RPMI8226 (cell line): Measurements from ENCODE around the gene OR5AR1.
A peak's percentile ranks its signal among the peaks of the same experiment; 100 is the strongest.
"Not testable (repeated sequence)": the region's sequence is repeated elsewhere in the genome, so short reads cannot be mapped to it uniquely, and the experiment has no call there.

Source experiments
- DNase-seq: peaks from one replicate; pipeline ENCODE4 v3.0.0-alpha.2; 2015

The OR5AR1 gene

DNA sequence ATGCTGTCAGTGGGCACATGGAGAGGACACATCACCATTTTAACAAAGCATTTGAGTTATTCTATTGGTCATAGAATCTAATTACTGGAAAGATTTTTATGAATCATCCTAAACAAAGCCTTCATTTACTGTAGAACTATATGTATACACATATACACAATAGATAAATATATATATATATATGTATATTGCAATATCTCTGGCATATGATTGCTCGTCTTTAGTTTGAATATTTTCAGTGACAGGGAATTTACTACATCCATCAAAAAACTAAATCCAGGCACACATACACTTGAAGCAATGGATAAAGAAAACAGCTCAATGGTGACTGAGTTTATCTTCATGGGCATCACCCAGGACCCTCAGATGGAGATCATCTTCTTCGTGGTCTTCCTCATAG, at the start of gene OR5AR1:
Gene OR5AR1, plus strand, starts transcription at position 301 of the 400 bp plus-strand sequence. Its CDS starts 0 bp downstream, at position 301.
- no peak for DNase-seq

DNA sequence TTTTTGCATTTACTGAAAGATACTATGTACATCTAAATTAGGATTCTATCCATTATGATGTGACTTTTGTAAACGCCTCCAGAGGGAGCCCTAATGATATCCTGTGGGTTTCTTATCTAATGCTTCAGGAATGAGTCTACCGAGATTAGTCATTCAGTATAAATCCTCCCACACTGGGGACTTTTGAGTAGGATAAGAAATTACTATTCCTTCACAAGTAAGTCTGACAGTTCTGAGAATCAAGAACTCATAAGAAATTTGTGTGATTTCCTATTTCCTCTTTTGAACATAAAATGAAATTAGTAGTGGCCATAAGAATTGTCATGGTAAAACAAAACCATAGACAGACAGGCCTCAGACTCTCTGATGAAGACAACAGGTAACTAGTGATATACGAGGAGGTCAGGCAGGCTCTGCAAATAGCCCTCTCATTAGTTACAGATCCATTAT, 38.8 kb upstream of the OR5AR1 start:
- peak; percentile 42 for DNase-seq

DNA sequence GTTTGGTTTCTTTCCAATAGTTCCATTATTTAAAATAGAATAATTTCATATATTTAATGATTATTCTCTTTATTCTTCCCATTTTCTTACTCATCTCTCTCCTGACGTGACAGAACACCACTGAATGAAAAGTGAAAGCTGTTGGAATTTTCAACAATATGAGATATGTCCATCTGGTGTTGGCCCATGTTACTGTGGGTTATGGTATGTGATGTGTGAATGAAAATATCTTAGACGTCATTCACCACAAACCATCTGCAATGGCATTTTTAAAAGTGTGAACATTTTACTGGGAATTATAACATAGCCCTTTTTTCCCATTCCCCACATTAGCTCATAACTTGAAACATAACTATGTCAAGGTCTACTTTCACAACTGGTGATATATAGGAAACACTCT, 37.5 kb upstream of the OR5AR1 start:
- no peak for DNase-seq

DNA sequence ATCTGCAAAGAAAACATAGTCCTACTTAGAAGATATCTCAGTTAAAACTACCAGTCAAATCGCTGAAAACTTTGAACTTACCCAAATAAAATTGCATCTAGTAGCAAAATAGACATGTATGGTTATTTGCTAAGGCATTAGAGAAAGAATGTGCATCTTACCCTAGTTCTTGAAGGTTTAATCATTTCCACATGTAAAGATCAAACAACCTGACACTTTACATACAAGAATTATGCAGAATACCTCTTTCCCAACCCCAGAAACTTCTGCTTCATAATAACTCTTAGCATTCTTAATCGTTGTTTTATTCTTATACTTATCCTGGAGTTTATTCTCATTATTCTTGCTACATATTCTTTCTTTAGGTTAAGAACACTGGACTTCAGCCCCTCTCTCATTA, 31.2 kb upstream of the OR5AR1 start:
- no peak for DNase-seq

DNA sequence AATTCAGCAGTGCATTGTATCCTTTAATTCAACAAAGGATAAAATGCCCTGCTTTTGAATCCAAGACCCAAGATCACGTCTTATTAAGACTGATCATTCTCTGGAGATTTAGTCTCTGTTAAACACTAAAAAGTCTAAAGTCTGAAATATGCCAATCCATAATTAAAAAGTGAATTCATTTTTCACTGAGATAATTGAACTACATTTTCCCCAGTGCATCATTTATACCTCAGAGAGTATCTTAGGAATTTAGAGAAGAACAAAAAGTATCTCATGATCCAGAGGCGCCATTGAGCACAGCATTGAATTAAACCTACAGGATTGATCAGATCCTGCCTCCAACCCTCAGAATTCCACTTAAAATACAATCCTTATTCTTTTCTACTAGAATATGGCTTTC, 26.6 kb upstream of the OR5AR1 start:
- DNase-seq, result no peak

DNA sequence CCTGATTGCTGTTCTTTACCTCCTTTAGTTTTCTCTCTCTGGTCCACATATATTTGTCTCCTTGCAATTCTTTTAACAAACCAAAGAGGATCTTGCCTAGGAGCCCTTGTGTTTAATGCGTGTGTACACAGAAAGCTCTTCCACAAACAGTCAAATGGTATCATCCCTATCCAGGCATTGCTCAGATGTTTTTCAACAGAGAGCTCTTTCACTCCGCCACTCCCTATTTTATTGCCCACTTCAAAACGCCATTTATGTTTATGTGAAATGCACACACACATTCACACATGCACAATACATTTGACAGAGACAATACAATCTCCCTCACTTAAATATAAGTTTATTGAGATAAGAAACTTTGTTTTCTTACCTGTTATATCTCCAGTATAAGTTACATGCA, 26.0 kb upstream of the OR5AR1 start:
- no peak for DNase-seq

DNA sequence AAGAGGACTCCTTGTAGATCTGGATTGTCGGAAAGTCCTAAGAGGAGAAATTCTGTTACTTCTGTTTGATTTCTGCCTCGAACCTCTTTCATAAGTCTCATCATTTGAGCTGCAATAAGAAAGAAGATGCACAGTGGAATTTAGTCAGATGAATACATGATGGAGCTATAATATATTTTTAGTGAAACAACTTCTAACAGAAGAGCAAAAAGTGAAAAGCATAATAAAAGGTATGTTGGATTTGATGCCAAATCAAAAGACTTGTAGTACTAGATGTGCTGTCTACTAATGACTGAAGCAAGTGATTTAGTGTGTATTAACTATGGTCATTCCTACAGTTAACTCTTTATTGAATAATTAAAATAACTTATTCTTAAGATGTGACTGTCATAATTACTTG, 21.1 kb upstream of the OR5AR1 start, which contains the start of gene OR5AP2:
Gene OR5AP2, minus strand, starts transcription at position 101 of the 400 bp plus-strand sequence. Its CDS starts 0 bp downstream, at position 101.
- DNase-seq, result no peak

DNA sequence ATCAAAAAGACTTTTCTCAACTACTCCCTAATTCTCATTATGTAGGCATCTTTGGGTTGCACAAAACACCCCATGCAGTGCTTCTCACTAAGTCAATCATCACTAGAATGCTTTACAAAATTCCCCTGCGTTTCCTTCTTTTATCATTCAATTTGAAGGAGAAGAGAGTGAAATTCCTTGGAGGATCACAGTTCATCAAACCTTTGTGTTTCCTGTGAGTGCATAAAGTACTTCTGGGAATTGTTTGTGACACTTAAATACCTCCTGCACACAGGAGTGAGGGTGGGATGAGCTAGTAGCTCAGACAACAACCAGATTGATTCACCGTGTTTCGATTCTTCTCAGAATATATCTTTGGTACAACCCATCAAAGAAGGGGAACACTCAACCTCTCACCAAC, 3.7 kb upstream of the OR5AR1 start:
- no peak for DNase-seq

DNA sequence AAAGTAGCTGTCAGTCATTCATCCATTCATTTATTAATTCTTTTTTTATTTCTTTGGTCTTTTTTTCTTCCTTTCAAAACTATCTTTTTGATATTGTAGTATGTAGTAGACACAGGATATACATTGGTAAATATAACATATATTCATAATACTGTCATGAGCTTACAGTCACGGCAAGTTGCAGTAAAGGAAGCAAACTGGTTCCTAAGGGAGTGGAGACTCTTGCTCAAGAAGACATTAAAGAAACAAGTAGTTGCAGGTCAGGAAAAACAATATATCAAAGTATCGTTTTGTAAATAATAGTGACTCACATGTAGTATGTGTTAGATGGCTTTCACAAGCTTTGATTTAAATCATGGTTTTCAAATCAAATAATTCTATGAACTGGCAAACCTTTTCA, 7.5 kb downstream of the OR5AR1 start:
- DNase-seq, result no peak

DNA sequence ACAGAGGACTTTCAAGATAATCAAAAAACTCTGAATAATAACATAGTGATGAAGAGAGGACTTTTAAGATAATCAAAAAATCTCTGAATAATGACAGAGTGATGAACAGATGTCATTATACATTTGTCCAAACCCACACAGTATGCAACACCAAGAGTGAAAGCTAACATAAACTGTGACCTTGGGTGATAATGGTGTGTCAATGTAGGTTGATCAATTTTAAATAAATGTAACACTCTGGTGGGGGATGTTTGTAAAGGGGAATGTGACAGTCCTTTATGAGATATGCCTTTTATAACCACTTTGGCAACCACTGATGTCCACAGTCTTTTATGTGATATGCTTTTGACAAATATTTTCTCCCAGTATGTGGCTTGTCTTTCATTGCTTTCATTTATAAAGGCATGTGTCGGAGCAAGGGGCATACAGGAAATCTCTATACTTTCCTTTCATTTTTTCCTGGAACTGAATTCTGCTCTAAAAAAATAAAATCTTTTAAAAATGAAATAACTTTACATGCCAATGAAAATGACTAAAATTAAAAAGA, 25.1 kb downstream of the OR5AR1 start:
- DNase-seq, result no peak

DNA sequence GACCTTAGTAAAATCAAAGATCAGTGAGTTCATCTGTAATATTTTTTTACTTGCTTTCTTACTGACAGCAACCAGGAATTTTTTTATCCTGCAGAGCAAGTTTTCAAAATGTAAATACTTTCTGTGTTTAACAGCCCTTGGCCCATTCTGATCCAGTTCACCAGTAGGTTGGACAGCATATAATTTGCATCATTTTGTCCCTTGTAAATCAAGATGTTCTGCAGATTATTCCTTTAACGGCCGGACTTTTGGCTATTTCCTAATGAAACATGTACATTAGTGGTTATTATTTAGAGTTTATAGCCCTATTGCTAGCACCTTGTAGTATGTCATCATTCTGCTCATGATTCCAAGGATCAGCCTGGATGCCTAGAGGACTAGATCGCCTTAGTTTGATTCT, 27.7 kb downstream of the OR5AR1 start:
- DNase-seq, result not testable (repeated sequence)

DNA sequence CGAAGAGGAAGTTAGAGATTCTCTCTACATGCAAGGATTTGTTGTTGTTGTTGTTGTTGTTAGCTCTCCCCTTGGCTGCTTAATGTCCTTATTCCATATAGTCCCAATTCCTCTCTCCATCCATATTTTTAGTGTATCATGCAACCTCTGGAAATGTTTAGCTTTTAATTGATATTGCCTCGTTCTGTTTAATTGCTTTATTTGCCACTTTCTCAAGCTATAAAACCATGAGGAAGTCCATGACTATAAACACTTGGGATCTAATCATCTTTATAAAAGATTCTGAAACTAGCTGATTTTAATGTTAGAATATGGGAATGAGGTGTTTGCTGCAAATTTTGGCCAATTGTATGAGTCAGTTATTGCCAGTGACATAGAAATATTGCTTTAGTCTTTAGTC, 29.9 kb downstream of the OR5AR1 start:
- no peak for DNase-seq

DNA sequence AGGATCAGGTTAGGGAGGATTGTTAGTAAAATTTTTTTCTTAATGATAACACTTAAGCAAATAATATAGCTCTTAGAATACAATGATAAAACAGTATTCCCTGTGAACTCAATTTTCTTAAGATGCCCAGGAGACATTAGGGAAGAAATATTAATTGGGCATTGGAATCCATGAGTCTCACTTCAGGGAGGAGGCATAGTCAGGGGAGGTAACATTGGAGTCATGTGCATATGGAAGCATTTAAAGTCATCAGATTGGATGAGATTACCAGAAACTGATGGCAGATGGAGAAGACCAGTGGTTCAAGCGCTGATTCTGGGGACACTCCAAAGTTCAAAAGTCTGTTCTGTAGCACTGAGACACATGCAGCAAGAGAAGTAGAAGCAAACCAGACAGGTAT, 35.3 kb downstream of the OR5AR1 start, which contains the start of gene OR9G1:
Gene OR9G1, plus strand, starts transcription at position 301 of the 400 bp plus-strand sequence. CDS start 1,293 bp downstream, outside the sequence.
- DNase-seq, result no peak

DNA sequence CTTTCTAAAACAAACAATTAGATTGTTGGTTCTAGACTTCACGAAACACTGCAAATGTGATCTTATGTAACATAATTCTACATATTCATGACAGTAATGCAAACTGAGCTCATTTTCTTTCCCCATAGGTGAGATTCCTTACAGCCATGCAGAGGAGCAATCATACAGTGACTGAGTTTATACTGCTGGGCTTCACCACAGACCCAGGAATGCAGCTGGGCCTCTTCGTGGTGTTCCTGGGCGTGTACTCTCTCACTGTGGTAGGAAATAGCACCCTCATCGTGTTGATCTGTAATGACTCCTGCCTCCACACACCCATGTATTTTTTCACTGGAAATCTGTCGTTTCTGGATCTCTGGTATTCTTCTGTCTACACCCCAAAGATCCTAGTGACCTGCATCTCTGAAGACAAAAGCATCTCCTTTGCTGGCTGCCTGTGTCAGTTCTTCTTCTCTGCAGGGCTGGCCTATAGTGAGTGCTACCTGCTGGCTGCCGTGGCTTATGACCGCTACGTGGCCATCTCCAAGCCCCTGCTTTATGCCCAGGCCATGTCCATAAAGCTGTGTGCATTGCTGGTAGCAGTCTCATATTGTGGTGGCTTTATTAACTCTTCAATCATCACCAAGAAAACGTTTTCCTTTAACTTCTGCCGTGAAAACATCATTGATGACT, 36.9 kb downstream of the OR5AR1 start:
- no peak for DNase-seq

DNA sequence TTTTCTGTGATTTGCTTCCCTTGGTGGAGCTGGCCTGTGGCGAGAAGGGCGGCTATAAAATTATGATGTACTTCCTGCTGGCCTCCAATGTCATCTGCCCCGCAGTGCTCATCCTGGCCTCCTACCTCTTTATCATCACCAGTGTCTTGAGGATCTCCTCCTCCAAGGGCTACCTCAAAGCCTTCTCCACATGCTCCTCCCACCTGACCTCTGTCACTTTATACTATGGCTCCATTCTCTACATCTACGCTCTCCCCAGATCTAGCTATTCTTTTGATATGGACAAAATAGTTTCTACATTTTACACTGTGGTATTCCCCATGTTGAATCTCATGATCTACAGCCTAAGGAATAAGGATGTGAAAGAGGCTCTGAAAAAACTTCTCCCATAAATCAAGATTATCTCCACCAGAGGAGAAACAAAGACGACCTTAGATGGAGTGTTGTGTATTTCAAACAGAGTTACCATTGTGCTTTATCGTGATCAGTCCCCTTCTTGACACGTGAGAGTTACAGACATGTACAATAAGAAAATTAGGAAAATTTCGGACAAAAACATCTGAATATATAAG, 37.5 kb downstream of the OR5AR1 start:
- DNase-seq, result no peak

DNA sequence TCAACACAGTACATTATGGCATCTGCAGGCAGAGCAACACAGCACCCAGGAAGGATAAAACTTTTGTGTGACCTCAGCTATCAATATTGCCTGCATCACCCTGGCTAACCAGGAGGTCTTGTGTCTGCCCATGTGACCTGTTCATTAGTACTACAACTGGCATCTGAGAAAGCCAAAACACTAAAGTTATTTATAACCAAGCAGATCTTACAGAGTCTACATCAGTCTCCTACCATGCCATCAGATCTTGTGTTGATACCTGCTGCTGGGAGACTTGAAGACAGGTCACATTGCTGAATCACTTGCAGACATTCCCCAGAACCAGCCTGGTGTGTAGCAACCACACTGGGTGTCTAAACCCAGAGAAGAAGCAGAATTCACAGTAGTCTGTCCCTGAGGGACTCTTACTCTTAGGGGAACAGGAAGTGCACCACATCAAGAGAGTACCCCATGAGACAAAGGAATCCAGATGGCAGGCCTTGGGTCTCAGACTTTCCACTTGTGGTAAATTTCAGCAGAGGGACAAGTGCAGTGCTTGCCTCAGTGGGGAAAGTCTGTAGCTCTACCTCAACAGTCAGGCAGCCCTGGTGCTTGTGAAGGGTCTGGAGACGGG, 42.4 kb downstream of the OR5AR1 start:
- DNase-seq, result no peak

DNA sequence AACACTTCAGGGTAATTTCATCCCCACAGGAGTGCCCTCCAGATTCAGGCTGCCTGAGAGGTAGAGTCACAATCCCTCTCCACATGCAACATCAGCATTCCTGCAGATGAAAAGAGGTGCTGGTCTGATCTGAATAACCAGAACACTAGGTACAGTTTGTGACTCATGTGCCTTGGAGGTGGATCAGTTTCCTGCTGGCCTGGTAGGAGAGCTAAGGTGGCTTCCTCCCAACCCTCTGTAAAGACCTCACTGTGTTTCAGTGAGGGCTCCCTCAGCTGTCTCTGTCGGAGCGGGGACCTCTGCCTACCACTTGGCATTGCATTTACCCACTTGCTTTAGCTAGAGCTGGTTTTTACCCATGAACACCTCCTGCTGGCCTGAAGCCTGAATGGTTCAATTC, 43.0 kb downstream of the OR5AR1 start:
- DNase-seq, result no peak

DNA sequence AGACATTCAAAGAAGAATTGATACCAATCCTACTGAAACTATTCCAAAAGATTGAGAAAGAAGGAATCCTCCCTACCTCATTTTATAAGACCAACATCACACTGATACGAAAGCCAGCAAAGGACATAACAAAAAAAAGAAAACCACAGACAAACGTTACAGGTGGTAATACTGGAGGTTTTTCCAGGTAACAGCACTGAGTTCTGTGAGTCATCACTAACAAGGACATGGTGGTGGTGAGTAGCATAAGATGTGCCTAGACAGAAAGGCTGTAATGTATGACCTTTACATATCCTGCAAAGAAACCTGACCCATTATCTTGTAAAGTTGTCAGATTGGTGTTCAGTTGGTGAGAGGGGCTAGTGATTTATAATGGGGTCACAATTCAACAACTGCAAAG, 50.7 kb downstream of the OR5AR1 start:
- DNase-seq, result no peak
